TTC549 (cell line): ENCODE measurements around the gene USH2A.
A peak's percentile ranks its signal among the peaks of the same experiment; 100 is the strongest.

Experiments used
- FAIRE-seq: peaks from 2 replicates; lab custom pipeline; 2012; peaks lifted over from hg19 to GRCh38; lab: Jason Lieb, UNC

Gene USH2A

DNA sequence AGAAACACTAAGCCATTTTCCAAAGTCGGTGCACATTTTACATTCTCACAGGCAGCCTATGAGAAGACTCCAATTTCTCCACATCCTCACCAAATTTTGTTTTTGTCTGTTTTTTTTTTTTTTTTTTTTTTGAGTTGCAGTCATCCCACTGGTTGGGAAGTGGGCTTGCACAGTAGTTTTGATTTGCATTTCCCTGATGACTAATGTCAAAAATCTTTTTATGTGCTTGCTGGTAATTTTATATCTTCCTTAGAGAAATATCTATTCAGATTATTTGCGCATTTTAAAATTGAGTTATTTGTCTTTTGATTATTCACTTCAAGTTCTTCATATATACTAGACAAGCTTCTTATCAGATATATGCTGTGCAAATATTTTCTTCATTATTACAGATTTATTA is 141.5 kb downstream of the USH2A start:
- no peak for FAIRE-seq

DNA sequence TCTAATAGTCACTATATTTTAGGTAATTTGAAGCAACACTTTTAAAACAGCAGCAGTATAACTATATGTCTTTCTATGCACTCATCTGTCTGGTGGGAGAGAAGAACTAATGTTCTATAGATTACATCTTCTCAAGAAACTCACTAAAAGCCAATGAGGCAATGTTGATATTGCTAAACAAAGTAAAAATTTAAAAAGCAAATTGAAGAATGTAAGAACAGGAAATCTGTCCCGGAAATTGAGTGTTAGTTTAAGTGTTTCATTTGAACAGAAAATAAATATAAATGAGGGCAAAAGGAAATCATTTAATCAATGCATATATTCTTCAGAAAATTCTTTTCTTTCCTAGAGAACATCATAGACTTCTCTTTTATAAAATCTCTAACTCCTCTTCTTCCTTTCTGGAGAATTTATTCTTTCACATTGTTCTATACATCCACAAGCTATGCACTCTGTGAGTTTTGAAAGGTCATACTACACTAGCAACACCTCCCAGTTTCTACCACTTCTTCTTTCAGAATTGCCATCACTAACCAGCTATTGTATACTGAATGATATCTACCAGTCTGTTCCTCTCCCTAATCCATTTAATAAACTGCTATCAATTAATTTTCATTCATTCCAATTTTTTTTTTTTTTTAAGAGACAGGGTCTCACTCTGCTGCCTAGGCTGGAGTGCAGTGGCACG is 153.0 kb downstream of the USH2A start:
- FAIRE-seq = no peak

DNA sequence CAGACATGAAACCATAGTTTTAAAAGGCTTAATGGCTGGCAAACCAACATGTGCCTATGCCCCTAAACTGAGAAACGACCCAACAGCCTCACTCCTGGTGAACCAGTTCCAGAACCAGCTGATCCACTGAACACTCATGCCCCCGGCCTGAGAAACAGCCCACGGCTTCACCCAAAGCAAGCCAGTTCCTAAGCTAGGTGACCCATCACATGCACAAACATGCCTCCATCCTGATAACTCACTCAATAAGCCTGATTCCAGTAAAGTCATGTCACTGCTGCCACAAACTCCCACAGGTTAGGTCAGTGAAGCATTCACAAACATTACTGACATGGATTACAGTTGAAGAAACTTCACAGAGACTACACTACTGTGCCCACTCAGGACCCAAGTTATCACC is 161.6 kb downstream of the USH2A start:
- no peak for FAIRE-seq

DNA sequence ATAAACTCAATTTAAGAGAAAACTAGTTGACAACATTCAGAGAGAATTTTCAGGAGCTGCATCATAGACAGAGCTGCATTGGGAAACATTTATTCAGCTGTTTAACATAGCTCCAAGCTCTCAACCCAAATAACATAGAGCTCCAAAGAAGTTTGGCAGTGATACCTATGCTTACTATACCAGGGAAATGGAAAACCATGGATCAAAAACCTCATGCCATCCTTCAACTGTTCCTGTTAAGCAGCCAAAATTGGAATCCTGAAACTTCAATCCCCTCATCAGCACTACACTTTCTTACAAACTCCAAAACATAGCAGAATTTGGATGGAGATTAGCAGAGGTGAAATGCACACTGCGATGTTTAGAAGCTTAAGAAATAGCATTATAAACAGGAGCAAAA is 164.4 kb downstream of the USH2A start:
- no peak for FAIRE-seq

DNA sequence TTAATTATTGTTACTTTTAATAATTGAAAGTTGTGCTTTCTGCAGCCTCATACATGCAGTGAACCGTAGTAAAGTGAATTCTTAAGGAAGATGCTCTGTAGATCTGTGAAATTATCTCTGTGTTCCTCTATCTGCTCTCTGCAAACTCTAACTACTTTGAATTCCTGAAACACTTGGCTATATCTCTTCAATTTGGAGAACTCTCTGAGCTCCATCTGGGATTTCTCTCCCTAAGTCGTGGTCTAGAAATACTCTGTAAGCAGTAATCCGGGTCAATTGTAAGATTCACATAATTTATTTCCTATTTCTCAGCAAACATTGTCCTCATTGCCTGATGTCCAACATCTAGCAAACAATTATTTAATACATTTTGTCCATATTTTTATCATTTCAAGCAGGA is 164.9 kb downstream of the USH2A start:
- no peak for FAIRE-seq

DNA sequence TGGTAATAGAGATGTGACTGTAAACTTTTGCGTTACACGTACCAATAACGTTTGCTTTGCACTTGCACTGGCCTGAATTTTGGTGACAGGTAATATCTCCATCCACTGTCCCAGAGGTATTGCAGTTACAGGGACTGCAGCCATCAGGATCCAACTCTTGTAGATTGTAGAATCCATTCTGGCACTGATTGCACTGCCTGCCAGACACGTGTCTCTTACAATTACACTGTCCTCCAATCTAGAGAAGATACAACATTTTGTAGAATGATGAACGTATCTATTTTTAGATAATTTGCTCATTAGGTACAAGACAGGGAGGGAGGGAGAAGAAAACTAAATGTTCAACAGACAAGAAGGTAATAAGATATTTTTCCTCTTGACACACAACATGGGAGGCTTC is 172.4 kb downstream of the USH2A start:
- no peak for FAIRE-seq

DNA sequence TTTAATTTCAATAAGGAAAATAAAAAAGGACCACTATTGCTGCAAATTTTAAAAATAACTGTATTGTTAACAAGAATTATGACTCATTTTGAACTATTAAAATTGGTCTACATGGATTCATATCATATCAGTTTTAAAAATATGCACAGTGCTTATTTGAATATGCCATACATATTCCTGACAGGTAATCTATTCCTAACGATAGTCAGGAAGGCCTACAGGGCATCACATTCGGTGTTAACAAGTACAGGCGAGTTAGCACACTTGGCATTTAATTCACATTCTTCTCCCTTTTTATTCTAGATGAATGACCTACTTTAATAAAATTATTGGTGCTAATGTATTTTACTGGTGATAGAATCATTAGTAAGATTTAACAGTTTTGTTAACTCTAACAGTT is 174.6 kb downstream of the USH2A start:
- no peak for FAIRE-seq

DNA sequence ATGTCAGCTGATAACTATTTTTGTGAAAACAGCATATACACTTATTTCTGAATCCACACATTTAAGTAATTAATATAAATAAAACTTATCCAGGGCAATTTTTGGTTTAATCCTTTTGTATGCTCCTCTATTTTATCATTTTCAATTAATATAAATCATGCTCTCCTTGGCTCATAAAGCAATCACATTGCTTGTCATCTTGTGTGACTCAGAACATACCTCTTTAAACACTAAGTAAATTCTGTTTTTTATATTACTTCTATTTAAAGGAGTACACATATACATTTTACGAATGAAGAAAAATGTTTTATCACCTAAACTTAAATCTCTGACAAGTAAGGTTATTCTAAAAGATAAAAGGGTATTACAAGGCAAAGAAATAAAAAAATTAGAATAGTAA is 175.3 kb downstream of the USH2A start:
- FAIRE-seq = no peak

DNA sequence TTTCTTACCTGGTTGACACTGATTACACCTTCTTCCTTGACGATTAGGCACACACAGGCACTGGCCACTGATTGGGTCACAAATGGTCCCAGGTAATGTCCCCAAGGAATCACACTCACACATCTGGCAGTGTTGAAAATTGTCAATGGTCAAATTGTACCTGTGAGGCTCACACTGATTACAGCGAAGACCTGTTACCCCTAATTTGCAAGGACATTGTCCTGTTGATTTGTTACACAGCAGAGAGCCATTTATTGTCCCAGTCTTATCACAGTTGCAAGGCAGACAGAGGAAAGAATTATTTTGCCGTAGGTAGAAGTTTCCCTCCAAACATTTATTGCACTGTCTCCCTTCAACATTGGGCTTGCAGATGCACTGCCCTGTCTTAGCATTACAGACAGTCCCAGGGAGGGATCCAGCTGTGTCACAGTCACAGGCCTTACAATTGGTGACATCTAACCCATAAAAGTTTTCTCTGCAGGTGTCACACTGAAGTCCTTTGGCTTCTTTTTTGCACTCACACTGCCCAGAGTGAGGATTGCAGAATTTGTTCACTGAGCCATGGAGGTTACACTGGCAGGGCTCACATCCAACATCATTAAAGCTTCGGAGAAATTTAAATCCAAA is 176.6 kb downstream of the USH2A start:
- FAIRE-seq = no peak

DNA sequence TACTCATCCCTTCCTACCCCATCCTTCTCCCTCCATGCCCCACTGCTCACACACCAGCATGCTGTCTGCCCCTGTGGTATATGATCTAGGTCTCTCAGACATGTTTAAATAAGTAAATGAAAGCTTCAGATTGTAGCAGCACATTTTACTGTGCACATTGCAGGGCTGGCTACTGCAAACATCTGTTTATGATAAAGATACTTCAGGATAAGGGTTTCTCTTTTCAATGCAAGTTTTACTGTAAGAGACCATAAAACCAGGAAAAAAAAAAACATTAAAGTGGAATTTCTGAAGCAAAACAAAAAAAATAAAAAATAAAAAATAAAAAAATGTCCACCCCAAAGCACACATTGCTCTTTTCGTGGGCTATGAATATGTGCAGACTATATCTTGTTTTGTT is 184.4 kb downstream of the USH2A start:
- FAIRE-seq = no peak

DNA sequence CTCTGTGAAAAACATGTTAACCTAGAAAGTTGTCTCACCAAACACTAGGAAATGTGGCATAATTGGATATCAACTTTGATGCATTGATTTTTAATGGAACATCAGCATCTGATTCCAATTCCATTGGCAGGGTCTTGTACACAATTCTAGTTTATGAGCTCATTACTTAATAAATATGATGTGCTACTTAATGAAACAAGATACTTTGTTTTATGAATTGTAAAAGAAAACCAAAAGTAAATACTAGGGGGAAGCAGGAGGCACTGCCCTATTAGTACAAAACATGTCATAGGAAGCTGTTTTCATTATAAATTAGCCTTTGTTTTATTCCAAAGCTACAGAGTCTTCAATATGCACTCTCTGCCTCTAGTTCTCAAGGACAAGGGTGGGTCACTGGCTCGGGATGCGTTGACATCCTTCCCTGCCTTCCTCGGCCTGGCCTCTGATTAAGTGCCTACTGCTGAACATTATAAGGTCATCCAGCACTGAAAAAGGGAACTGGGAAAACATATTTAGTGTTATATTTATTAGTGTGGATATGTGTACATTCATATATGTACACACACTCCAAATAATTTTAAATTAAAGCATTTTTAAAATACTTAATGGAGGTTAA is 185.2 kb downstream of the USH2A start:
- no peak for FAIRE-seq

DNA sequence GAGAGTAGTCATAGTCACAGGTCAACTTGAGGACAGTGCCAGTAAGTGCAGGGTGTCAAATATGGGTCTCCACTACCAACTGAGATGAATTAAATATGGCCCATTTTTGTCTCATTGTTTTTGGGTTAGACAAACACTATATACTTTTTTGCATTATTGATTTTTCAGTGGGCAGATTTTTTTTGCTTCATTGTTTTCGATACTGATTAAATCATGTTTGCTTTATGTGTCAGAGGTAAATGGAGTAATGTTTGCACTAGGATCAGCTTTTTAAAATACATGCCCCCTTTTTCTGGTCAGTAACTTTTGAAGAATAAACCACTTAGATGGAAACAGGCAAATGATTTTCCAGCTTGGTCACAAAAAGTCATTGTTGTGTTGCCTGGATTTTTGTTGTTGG is 199.0 kb downstream of the USH2A start:
- FAIRE-seq = no peak

DNA sequence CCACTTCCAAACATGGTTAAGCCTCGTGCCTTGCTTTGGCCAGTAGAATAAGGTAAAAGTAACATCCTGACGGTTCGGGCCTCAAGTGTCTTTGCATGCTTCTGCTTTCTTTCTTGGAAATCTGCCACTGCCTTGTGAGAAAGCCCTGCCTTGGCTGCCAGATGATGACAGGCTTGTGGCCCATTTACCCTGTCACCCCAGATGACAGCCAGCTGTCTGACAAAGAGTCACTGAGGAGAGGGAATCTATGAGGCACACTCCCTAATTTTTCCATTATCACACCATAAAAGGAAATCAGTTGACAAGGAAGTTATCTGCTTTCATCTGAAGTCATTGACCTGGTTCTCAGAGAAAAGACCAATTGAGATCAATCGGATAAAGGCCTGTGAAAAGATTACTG is 199.8 kb downstream of the USH2A start:
- no peak for FAIRE-seq

DNA sequence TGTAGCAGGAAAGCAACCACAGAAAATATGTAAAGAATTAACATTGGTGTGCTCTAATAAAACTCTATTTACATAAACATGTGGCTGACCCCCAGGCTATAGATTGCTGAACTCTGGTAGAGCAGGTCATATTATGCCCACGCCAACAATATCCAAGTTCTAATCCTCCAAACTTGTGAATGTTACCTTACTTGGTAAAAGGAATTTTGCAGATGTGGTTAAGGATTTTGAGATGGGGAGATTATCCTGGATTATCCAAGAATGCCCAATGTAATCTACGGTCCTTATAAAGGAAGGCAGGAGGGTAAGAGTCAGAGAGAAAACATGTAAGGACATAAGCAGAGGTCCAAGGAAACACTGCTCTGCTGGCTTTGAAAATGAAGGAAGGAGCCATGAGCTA is 201.0 kb downstream of the USH2A start:
- FAIRE-seq = no peak

DNA sequence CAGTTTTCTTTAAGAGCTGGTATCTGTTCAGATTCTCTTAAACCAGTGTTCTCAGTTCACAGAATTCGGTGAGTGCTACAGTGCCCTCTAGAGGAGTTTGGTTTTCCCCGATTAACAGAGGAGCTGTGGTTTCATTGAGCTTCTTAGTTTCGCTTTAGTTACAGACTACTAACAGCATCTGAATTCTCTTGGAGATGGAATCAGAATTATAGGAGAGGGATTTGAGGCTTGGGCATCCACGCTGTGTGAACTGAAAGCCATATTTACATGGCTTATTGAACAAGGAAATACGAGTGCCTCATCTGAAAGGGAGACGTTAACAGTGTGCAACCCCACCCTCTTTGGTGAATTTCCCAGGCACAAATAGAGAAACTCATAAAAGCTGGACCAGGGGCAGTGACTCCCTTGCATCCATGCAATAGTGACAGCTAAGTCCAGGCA is 202.0 kb downstream of the USH2A start:
- peak; percentile 94 for FAIRE-seq

DNA sequence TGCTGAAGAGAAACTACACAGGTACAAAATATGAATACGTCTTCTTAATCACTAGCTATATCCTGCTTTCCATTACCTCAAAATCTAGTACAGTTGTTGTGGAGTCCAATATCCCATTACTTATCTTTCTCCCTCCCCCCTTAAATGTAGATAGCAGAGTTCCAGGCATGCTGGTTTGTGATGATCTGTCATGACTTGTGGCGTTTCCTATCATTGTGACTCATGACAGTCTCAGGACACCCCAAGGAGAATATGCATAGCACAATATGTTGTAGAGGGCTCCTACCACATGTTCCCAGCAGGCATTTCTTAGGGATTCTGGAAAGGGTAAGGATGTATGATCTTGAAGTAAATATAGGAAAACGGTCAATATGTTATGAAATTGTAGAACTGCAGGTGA is 206.9 kb downstream of the USH2A start:
- FAIRE-seq = no peak

DNA sequence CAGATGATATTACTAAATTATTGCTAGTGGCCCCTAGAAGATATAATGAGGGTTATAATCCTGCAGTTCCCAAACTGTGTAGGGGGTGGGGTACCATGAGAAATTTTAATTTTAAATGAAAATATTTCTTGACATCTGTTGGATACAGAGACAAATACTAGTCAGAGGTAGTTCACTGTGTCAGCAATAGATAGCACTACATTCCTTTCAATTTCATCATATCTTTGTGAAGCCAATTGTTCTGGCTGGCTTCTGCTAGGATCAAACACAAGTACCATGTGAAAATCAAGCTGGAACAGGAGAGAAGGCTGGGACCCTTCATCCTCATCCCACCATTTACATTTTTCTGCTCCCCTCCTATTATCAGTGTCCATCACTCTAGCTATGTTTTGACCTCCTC is 208.1 kb downstream of the USH2A start:
- no peak for FAIRE-seq

DNA sequence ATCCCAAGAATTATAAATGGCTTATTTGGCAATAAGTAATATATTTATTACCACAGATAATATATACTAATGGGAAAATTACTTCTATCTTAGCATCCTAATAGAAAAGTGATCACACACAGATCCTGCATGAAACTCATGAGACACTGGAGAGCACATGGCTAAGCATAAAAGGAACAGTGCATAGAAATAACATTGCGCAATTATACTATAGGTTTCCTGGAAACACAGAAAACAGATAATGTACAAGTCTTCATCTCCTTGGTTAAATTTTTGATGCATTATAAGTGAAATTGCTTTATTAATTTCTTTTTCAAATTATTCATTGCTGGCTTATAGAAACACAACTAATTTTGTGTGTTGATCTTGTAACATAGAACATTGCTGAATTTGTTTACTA is 210.4 kb downstream of the USH2A start:
- FAIRE-seq = no peak

DNA sequence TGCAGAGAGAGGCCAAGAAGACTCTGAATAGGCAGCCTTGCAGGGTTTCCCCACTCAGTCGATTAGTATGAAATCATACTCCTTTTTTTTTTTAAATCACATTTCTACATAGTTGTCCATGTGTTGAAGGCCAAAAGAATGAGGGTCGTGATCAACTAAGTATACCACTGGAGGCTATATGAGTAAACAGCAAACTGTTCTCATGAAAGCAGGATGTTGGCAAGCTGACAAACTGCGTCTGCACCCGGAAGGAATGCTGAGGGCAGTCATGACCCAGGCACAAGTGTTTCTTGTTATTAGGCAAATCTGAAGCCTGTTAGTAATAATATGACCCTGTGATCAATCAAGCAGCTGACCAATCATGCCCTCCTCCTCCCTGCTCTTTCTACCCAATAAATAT is 213.2 kb downstream of the USH2A start:
- no peak for FAIRE-seq

DNA sequence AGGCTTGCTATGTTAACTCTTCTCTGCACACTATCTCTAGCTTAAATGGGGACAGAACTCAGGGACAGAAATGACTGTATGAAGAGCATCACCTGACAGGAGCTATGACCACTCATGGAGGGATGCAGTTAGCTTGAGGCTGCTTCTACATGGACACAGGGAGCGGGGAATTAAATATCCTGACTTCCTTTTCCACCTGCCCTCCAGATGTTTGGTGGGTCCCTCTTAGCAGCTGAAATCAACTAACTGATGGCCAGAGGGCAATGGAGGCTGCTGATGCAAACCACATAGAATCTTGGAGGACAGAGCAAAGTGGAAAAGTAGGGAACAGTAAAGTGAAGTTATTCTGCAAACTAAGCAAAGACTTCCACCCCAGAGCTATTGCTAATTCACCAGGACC is 214.1 kb downstream of the USH2A start:
- no peak for FAIRE-seq

DNA sequence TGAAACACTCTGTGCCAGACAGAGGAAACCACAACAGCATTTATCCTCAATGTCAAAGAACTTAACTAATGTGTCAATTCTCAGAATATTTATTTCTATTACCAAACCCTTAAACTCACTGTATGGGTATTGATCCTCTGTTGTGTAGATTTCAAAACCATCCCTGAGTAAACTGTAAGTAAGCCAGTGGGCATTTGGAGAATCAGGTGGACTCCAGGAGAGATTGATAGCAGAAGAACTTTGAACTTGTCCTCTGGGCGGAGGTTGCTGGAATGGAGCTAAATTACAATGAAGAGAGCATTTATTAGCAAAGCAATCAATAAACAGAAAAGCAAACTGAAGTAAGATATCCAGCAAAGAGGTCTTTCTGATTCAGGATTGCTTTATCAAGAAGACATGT is 216.1 kb downstream of the USH2A start:
- no peak for FAIRE-seq

DNA sequence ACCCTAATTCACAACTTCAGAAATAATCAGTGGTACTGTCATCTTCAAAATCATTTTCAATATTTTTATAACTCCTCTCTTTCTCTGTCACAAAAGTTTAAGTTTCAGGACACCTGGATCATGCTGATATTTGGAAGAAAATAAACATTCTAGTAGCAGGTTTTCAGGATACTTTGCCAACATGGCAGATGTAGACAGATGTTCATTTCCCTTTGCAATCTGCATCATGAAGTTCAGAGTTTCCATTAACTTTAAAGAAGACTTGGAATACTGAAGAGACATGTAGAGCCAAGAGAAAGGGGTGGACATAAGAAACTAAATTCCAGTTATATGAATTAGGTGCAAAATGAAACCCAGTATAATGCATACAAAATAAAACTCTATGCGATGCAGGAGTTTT is 218.1 kb downstream of the USH2A start:
- no peak for FAIRE-seq

DNA sequence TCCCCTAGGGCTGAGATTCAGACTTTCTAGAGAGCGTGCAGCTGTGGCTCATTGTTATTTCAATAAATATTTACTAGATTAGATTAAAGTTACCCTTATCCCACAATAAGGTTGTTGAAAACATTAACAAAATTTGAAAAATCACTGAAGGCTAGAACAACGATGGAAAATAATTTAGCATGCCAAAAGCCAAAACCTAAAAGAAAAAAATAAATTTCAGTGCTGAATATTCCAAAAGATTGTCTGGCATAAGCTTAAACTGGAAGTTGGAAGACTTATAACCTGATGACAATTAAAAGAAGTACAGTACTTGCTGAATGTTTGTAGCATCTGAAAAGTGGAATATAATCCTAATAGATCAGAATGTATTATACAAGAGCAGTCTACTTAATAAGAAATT is 221.3 kb downstream of the USH2A start:
- FAIRE-seq = no peak

DNA sequence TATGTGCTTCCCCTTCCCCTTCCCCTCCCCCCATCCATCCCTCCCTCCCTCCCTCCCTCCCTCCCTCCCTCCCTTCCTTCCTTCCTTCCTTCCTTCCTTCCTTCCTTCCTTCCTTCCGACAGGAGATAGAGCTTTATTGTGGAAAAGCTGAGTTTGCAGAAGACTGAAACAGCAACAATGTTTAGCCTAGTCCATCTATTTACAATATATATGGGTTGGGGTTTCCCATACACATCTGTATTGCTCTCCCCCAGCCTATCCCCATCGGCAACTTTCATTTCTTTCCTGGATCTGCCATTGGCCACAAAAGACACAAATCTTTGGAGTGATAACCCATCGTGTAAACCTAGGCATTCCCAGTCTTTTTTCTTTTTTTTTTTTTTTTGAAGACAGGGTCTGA is 222.3 kb downstream of the USH2A start:
- no peak for FAIRE-seq
